ENCODE results near the gene RAB15.

Gene RAB15

GRCh38 chr14:64987438-64987767 is 15.3 kb upstream of the RAB15 start:
- DNase-seq = no peak

GRCh38 chr14:64986648-64987437 is 14.7 kb upstream of the RAB15 start, which contains the start of gene FNTB:
Gene FNTB (plus strand): TSS chr14:64986895. CDS start chr14:64986954, 59 bp downstream.
- DNase-seq = peak; percentile 87 to 97

- peak; percentile 34 to 55 for DNase-seq
Observed at GRCh38 chr14:64983439-64984310, 11.5 kb upstream of the RAB15 start.

- no peak for DNase-seq
Observed at GRCh38 chr14:64979336-64980074, 7.4 kb upstream of the RAB15 start.

- no peak for DNase-seq
Observed at GRCh38 chr14:64974563-64974962, 2.4 kb upstream of the RAB15 start.

GRCh38 chr14:64973826-64974225 is 1.7 kb upstream of the RAB15 start:
- DNase-seq = no peak

- no peak for DNase-seq
Observed at GRCh38 chr14:64973026-64973442, 898 bp upstream of the RAB15 start.

- DNase-seq = no peak
Observed at GRCh38 chr14:64971491-64971942, 619 bp downstream of the RAB15 start.

GRCh38 chr14:64970776-64971477 is 1.2 kb downstream of the RAB15 start:
- peak; percentile 42 to 68 for DNase-seq

GRCh38 chr14:64970041-64970440 is 2.1 kb downstream of the RAB15 start:
- no peak for DNase-seq

- peak in 1 of 2 experiments; percentile 20 for DNase-seq
Observed at GRCh38 chr14:64968651-64969050, 3.5 kb downstream of the RAB15 start.

GRCh38 chr14:64968167-64968566 is 4.0 kb downstream of the RAB15 start:
- no peak for DNase-seq

- DNase-seq = no peak
Observed at GRCh38 chr14:64966976-64967375, 5.2 kb downstream of the RAB15 start.

- no peak for DNase-seq
Observed at GRCh38 chr14:64965356-64966000, 6.7 kb downstream of the RAB15 start.

- no peak for DNase-seq
Observed at GRCh38 chr14:64963611-64964010, 8.5 kb downstream of the RAB15 start.

- no peak for DNase-seq
Observed at GRCh38 chr14:64960762-64961276, 11.3 kb downstream of the RAB15 start.

GRCh38 chr14:64958743-64959142 is 13.4 kb downstream of the RAB15 start:
- DNase-seq = no peak

GRCh38 chr14:64958201-64958600 is 13.9 kb downstream of the RAB15 start:
- DNase-seq = no peak

GRCh38 chr14:64956697-64957406 is 15.3 kb downstream of the RAB15 start:
- DNase-seq = no peak

- no peak for DNase-seq
Observed at GRCh38 chr14:64955297-64955696, 16.8 kb downstream of the RAB15 start.
